Spinal cord (tissue), 10 donors: ENCODE results near the gene SLC9C2. TPM values are rescaled to one million over a fixed set of nuclear protein-coding genes. Genes with fewer than 3 reads are reported as not detected.

Source experiments
- DNase-seq, 6 donors: peaks; one replicate each; pipeline versions ENCODE4 v3.0.0 to v3.0.0-alpha.2; 2013 to 2015; ENCODE audit warnings: low spot score in 6 of 6, low read depth in 4 of 6
- H3K27ac ChIP-seq: one replicate; pipeline ENCODE4 v1.5.1; 2013; ENCODE audit warnings: low read depth, low read length, control low read depth
- H3K27me3 ChIP-seq: one replicate; pipeline ENCODE4 v1.6.1; 2013; ENCODE audit warnings: low read length; ENCODE audit not compliant: control insufficient read depth, insufficient read depth
- H3K36me3 ChIP-seq: one replicate; pipeline ENCODE4 v1.6.1; 2013; ENCODE audit warnings: low read length; ENCODE audit not compliant: control insufficient read depth, insufficient read depth
- H3K4me1 ChIP-seq: one replicate; pipeline ENCODE4 v1.6.1; 2013; ENCODE audit warnings: low read length; ENCODE audit not compliant: control insufficient read depth, insufficient read depth
- H3K4me3 ChIP-seq: one replicate; pipeline ENCODE4 v1.5.1; 2013; ENCODE audit warnings: low read depth, low read length, control low read depth
- H3K9me3 ChIP-seq: one replicate; pipeline ENCODE4 v1.6.1; 2013; ENCODE audit warnings: low read length; ENCODE audit not compliant: control insufficient read depth, insufficient read depth
- WGBS: methylation state at CpG from one replicate; pipeline ENCODE4 v1.1.5; 2013; ENCODE audit warnings: missing lambda C conversion rate; ENCODE audit not compliant: insufficient coverage; 5-methylcytosine and 5-hydroxymethylcytosine counted together
- polyA plus RNA-seq, 2 donors: library from polyadenylated mRNA; unstranded; fragments of 120-200 nt; gene quantifications; one replicate each; pipeline ENCODE4 v1.2.1, GENCODE V29; 2013; ENCODE audit not compliant: insufficient read length in 2 of 2
- total RNA-seq, 2 donors: library from RNA; depleted of rRNA in 1 of 2; stranded (reverse); fragments of 120-200 nt in 1 of 2; fragments of >200 nt in 1 of 2; gene quantifications; one replicate each; pipeline versions ENCODE4 v1.2.3 to v1.2.4, GENCODE V29; 2013 to 2014
- donor health status: healthy.

SLC9C2 gene
- total and polyA plus RNA-seq, 4 donors, result 0.79 to 1.9 (median 1.3) TPM

- H3K27me3 ChIP-seq, result no peaks in the 10 kb centered on the region
- H3K36me3 ChIP-seq, result no peaks in the 10 kb centered on the region
- no peak overlapping the region for H3K4me3 ChIP-seq
- H3K9me3 ChIP-seq, result no peaks in the 10 kb centered on the region
- 86% methylated on average over 1 of the region's 1 CpG for WGBS
- no peak overlapping the region for H3K27ac ChIP-seq
- H3K4me1 ChIP-seq, result no peaks in the 10 kb centered on the region
- no peak for DNase-seq
Observed at GRCh38 chr1:173561263-173561662, 41.6 kb downstream of the SLC9C2 start.

GRCh38 chr1:173560285-173560880, 42.5 kb downstream of the SLC9C2 start:
- WGBS, result no CpG with 5 or more reads among the region's 3 CpGs
- Histone ChIP-seq H3K4me3 (no peak overlapping the region), H3K4me1 (no peaks in the 10 kb centered on the region), H3K9me3 (no peaks in the 10 kb centered on the region), H3K27ac (no peak overlapping the region), H3K36me3 (no peaks in the 10 kb centered on the region), H3K27me3 (no peaks in the 10 kb centered on the region)
- DNase-seq, result no peak

GRCh38 chr1:173555651-173556305, 47.1 kb downstream of the SLC9C2 start:
- no CpG with 5 or more reads among the region's 5 CpGs for WGBS
- Histone ChIP-seq H3K27ac (no peak overlapping the region), H3K27me3 (no peaks in the 10 kb centered on the region), H3K36me3 (no peaks in the 10 kb centered on the region), H3K9me3 (no peaks in the 10 kb centered on the region), H3K4me1 (no peaks in the 10 kb centered on the region), H3K4me3 (no peak overlapping the region)
- DNase-seq, result no peak

- Histone ChIP-seq H3K4me3 (no peak overlapping the region), H3K27ac (no peak overlapping the region), H3K36me3 (no peaks in the 10 kb centered on the region), H3K4me1 (no peaks in the 10 kb centered on the region), H3K9me3 (no peaks in the 10 kb centered on the region), H3K27me3 (no peaks in the 10 kb centered on the region)
- WGBS, result 85% methylated on average over 4 of the region's 6 CpGs
- DNase-seq, result no peak
Observed at GRCh38 chr1:173554541-173555250, 48.2 kb downstream of the SLC9C2 start.

- Histone ChIP-seq H3K4me1 (no peaks in the 10 kb centered on the region), H3K4me3 (no peak overlapping the region), H3K36me3 (no peaks in the 10 kb centered on the region), H3K9me3 (no peaks in the 10 kb centered on the region), H3K27me3 (no peaks in the 10 kb centered on the region), H3K27ac (no peak overlapping the region)
- no CpG with 5 or more reads among the region's 4 CpGs for WGBS
- no peak for DNase-seq
Observed at GRCh38 chr1:173554089-173554488, 48.8 kb downstream of the SLC9C2 start.

GRCh38 chr1:173553312-173553711, 49.6 kb downstream of the SLC9C2 start:
- H3K9me3 ChIP-seq, result no peaks in the 10 kb centered on the region
- H3K36me3 ChIP-seq, result no peaks in the 10 kb centered on the region
- DNase-seq, result no peak
- H3K27ac ChIP-seq, result no peak overlapping the region
- H3K4me3 ChIP-seq, result no peak overlapping the region
- no peaks in the 10 kb centered on the region for H3K27me3 ChIP-seq
- no peaks in the 10 kb centered on the region for H3K4me1 ChIP-seq

- Histone ChIP-seq H3K9me3 (no peaks in the 10 kb centered on the region), H3K27me3 (no peaks in the 10 kb centered on the region), H3K27ac (no peak overlapping the region), H3K36me3 (no peaks in the 10 kb centered on the region), H3K4me1 (no peaks in the 10 kb centered on the region), H3K4me3 (no peak overlapping the region)
- no peak for DNase-seq
- no CpG with 5 or more reads among the region's 3 CpGs for WGBS
Observed at GRCh38 chr1:173551699-173552098, 51.2 kb downstream of the SLC9C2 start.

- 90% methylated on average over 2 of the region's 2 CpGs for WGBS
- Histone ChIP-seq H3K4me1 (no peaks in the 10 kb centered on the region), H3K9me3 (no peaks in the 10 kb centered on the region), H3K27ac (no peak overlapping the region), H3K27me3 (no peaks in the 10 kb centered on the region), H3K4me3 (no peak overlapping the region), H3K36me3 (no peaks in the 10 kb centered on the region)
- DNase-seq, result no peak
Observed at GRCh38 chr1:173549813-173550212, 53.1 kb downstream of the SLC9C2 start.

GRCh38 chr1:173545688-173546087, 57.2 kb downstream of the SLC9C2 start:
- 100% methylated on average over 1 of the region's 3 CpGs for WGBS
- DNase-seq, result no peak
- H3K27ac ChIP-seq, result no peak overlapping the region
- no peaks in the 10 kb centered on the region for H3K9me3 ChIP-seq
- H3K27me3 ChIP-seq, result no peaks in the 10 kb centered on the region
- no peak overlapping the region for H3K4me3 ChIP-seq
- no peaks in the 10 kb centered on the region for H3K4me1 ChIP-seq
- no peaks in the 10 kb centered on the region for H3K36me3 ChIP-seq

- no peaks in the 10 kb centered on the region for H3K36me3 ChIP-seq
- no peak for DNase-seq
- H3K4me3 ChIP-seq, result no peak overlapping the region
- no peaks in the 10 kb centered on the region for H3K4me1 ChIP-seq
- no peaks in the 10 kb centered on the region for H3K9me3 ChIP-seq
- H3K27me3 ChIP-seq, result no peaks in the 10 kb centered on the region
- no peak overlapping the region for H3K27ac ChIP-seq
Observed at GRCh38 chr1:173536223-173536622, 66.6 kb downstream of the SLC9C2 start.
